Subcutaneous adipose tissue (tissue), 4 donors: ENCODE data around the gene CD209. TPM values are rescaled to one million over a fixed set of nuclear protein-coding genes. Genes with fewer than 3 reads are reported as not detected.

Experiments
- total RNA-seq, 4 donors: library from RNA; depleted of rRNA; stranded (reverse); fragments of >200 nt; gene quantifications; one replicate each; pipeline ENCODE4 v1.1.0, GENCODE V29; 2016
- TF ChIP-seq, protein P1 (sequence below): fragments of 450-650 bp; IDR thresholded peaks from one replicate; pipeline ENCODE4 v1.5.1; 2016; ENCODE audit warnings: low read depth, mild to moderate bottlenecking, control low read depth, antibody characterized with exemption, moderate library complexity

The CD209 gene
- total RNA-seq, 4 donors from 2014 or later, result 17.5 to 24.8 (median 21.8) TPM

DNA sequence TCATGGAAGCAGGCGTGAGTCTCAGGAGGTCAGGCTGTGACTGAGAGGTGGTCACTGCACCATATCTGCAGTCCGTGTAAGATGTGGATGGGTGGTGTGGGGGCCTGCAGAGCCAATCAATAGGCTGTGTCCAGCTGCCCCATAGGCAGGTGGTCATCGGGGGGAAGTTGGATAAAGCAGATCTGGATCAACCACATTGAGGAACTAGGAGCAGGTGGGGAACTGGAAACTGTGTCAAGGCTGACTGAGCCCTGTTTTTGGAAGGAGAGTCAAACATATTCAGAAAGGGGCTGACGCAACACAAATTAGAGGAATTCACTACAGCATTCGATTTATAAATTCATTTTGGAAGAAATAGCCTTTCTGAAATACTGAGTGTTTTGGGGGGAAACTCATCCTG is 30.7 kb upstream of the CD209 start:
- TF ChIP-seq, protein P1, sequence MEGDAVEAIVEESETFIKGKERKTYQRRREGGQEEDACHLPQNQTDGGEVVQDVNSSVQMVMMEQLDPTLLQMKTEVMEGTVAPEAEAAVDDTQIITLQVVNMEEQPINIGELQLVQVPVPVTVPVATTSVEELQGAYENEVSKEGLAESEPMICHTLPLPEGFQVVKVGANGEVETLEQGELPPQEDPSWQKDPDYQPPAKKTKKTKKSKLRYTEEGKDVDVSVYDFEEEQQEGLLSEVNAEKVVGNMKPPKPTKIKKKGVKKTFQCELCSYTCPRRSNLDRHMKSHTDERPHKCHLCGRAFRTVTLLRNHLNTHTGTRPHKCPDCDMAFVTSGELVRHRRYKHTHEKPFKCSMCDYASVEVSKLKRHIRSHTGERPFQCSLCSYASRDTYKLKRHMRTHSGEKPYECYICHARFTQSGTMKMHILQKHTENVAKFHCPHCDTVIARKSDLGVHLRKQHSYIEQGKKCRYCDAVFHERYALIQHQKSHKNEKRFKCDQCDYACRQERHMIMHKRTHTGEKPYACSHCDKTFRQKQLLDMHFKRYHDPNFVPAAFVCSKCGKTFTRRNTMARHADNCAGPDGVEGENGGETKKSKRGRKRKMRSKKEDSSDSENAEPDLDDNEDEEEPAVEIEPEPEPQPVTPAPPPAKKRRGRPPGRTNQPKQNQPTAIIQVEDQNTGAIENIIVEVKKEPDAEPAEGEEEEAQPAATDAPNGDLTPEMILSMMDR, result no peak

DNA sequence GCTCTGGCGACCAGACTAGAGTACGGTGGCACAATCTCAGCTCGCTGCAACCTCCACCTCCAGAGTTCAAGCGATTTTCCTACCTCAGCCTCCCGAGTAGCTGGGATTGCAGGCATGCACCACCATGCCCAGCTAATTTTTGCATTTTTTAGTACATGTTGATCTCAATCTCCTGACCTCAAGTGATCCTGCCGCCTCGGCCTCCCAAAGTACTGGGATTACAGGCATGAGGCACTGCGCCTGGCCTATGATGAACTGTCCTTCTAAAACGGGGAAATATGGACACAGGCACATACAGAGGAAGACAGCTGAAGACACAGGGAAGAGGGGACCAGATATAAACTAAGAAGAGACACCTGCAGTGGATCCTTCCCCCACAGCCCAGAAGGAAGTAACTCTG is 28.4 kb upstream of the CD209 start:
- TF ChIP-seq, protein P1, result no peak

DNA sequence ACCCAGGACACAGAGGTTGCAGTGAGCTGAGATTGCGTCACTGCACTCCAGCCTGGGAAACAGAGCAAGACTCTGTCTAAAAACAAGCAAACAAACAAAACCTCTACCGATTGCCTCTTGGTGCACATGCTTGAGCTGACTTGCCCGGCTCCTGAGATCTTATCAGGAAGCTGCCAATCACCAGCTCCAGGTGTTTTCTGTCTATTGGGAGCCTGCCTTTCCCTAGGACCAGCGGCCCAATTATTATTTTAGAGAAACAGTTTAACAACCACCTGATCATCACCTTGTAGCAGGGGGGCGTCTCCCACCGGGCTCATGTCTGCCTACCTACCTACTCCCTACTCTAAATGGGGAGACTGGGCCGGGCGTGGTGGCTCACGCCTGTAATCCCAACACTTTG is 26.5 kb upstream of the CD209 start:
- TF ChIP-seq, protein P1, result no peak

DNA sequence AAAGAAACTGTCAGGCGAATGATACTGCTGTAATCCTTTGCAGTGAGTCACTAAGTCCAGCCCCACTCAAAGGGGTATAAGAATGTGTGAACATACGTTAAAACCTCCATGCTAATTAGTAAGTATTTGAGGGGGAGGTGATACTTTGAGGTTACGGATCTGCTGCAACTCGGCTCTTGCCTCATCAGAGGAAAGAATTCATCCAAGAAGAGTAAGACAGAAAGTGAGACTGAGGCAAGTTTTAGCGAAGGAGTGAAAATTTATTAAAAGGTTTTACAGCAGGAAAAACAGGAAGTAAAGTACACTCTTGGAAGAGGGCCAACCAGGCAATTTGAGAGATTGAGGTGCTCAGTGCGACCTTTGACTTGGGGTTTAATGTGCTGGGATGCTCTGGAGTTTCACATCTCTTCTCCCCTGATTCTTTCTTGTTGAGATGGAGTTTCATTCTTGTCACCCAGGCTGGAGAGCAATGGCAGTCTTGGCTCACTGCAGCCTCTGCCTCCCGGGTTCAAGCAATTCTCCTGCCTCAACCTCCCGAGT is 25.5 kb upstream of the CD209 start:
- TF ChIP-seq, protein P1, result no peak

DNA sequence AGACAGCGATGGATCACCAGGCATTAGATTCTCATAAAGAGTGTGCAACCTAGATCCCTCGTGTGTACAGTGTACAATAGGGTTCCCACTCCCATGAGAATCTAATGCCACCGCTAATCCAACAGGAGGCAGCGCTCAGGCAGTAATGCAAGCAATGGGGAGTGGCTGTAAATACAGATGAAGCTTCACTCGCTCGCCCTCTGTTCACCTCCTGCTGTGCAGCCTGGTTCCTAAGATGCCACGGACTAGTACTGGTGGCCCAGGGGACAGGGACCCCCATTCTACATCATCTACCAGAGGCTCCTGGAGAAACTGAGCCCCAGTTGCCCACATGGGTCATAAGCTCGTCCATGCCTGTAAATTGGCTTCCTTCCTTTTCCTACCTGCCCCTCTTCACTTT is 23.7 kb upstream of the CD209 start:
- TF ChIP-seq, protein P1, result no peak

DNA sequence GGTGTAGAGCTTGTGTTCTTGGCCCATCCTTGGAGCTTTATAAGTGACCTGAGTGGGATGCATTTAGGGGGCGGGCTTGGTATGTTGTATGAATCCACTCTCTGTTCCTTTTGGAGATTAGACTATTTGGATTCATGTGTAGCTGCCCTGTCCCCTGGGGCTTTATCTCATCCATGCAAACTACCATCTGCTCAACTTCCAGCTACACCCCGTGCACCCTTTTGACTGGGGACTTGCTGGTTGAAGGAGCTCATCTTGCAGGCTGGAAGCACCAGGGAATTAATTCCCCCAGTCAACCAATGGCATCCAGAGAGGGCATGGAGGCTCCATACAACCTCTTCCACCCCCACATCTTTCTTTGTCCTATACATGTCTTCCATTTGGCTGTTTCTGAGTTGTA is 21.8 kb upstream of the CD209 start:
- TF ChIP-seq, protein P1, result no peak

DNA sequence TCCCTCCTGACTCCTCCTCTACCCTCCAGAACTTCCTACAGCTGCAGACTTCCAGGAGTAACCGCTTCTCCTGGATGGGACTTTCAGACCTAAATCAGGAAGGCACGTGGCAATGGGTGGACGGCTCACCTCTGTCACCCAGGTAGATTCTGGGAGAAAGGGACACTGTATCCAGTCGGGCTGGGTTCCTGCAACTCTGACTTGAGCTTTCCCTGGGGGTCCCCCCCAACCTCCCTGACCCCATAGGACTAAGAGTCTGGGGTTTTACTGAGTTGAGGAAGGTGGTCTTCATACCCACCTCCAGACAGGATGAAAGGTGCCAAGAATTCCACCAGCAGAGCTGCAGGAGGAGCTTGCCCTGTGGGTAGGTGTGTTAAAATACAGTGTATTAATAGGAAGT is 20.2 kb upstream of the CD209 start:
- TF ChIP-seq, protein P1, result no peak
